K562 (cell line): ENCODE data around the gene S100A7A. TPM values are rescaled to one million over a fixed set of nuclear protein-coding genes. Genes with fewer than 3 reads are reported as not detected.

Experiments
- ATAC-seq: fragments of 200-7000 bp; cut with Tn5 transposase; 3 replicates; pipeline ENCODE4 v1.9.1; 2020; ENCODE audit warnings: moderate library complexity
- BruUV-seq: library from RNA; stranded (reverse); fragments of 400-500 nt; replicated peaks from 2 replicates; lab custom pipeline; 2021; lab: Mats Ljungman, UMichigan
- CTCF ChIA-PET: fragments of 300-600 bp; formaldehyde crosslinking; extraction: SDS; loops from one replicate; lab custom pipeline; 2021; ENCODE audit warnings: low intra/inter-chr PET ratio; lab: Yijun Ruan, JAX
- POLR2A ChIA-PET: fragments of 300-600, 350-650 bp; sonication (Branson Sonifier 250); formaldehyde crosslinking; extraction: SDS; loops from one replicate; lab custom pipeline; 2021; ENCODE audit warnings: antibody characterized with exemption, inconsistent platforms; lab: Yijun Ruan, JAX
- DNase-seq, 4 experiments: peaks; one replicate each; pipeline versions ENCODE4 v3.0.0 to v3.0.0-alpha.2; 2011 to 2018; ENCODE audit warnings: low spot score in 3 of 4, mixed read lengths in 3 of 4; ENCODE audit errors: extremely low read depth in 1 of 4
- FAIRE-seq: peaks from 2 replicates; lab custom pipeline; 2011; peaks lifted over from hg19 to GRCh38; lab: Jason Lieb, UNC
- H2AFZ ChIP-seq: 2 replicates; pipeline ENCODE4 v1.6.0; 2011; ENCODE audit warnings: low read depth, low read length, control low read depth, inconsistent platforms
- H3K27ac ChIP-seq: fragments of 200-600 bp; 3 replicates; pipeline ENCODE4 v1.8.0; 2011; ENCODE audit warnings: low read depth, mild to moderate bottlenecking, control low read depth, inconsistent platforms, low read length, moderate library complexity, mixed read lengths; ENCODE audit errors: extremely low read depth
- H3K27me3 ChIP-seq, 2 experiments: fragments of 300-600 bp in 1 of 2; 2 replicates in 1 of 2; 3 replicates in 1 of 2; pipeline versions ENCODE4 v1.6.0 to v1.8.0; 2011; ENCODE audit warnings: inconsistent platforms in 2 of 2, low read length in 2 of 2, mild to moderate bottlenecking in 1 of 2, mixed read lengths in 1 of 2, moderate library complexity in 1 of 2; ENCODE audit not compliant: control insufficient read depth in 2 of 2, insufficient read depth in 2 of 2
- H3K36me3 ChIP-seq: fragments of 300-600 bp; 3 replicates; pipeline ENCODE4 v1.8.0; 2011; ENCODE audit warnings: mild to moderate bottlenecking, low read length, inconsistent platforms; ENCODE audit not compliant: control insufficient read depth, insufficient read depth
- H3K4me1 ChIP-seq, 2 experiments: fragments of 200-600 bp in 1 of 2; replicated peaks in 1 of 2; 2 replicates in 1 of 2; 3 replicates in 1 of 2; pipeline versions ENCODE4 v1.5.1 to v1.8.0; 2011; ENCODE audit warnings: inconsistent platforms in 2 of 2, low read length in 2 of 2, mild to moderate bottlenecking in 1 of 2, mixed read lengths in 1 of 2, moderate library complexity in 1 of 2; ENCODE audit not compliant: control insufficient read depth in 2 of 2, insufficient read depth in 2 of 2
- H3K4me2 ChIP-seq: 2 replicates; pipeline ENCODE4 v1.6.1; 2011; ENCODE audit warnings: low read length, control low read depth, inconsistent platforms, mixed read lengths; ENCODE audit not compliant: insufficient read depth
- H3K4me3 ChIP-seq: fragments of 200-600 bp; sonication (generic), shearing (Covaris generic); 2 replicates; pipeline ENCODE4 v1.5.1; 2016; ENCODE audit warnings: control low read depth, inconsistent platforms
- H3K79me2 ChIP-seq: fragments of 200-600 bp; 3 replicates; pipeline ENCODE4 v1.8.0; 2011; ENCODE audit warnings: low read length, inconsistent platforms; ENCODE audit not compliant: control insufficient read depth, insufficient read depth
- H3K9ac ChIP-seq, 2 experiments: 2 replicates each; pipeline versions ENCODE4 v1.6.0 to v1.6.1; 2011; ENCODE audit warnings: low read depth in 2 of 2, low read length in 2 of 2, control low read depth in 1 of 2, inconsistent platforms in 1 of 2, mild to moderate bottlenecking in 1 of 2, mixed read lengths in 1 of 2; ENCODE audit not compliant: insufficient read depth in 1 of 2
- H3K9me1 ChIP-seq: one replicate; pipeline ENCODE4 v1.6.0; 2011; ENCODE audit warnings: inconsistent platforms, mild to moderate bottlenecking, low read length, moderate library complexity; ENCODE audit not compliant: control insufficient read depth, insufficient read depth
- H3K9me3 ChIP-seq: replicated peaks from 2 replicates; pipeline ENCODE4 v1.5.1; 2011; ENCODE audit warnings: low read depth, low read length, inconsistent platforms; ENCODE audit not compliant: control insufficient read depth, insufficient read depth
- H4K20me1 ChIP-seq: replicated peaks from 2 replicates; pipeline ENCODE4 v1.6.1; 2011; ENCODE audit warnings: low read length, inconsistent platforms, mixed read lengths; ENCODE audit not compliant: control insufficient read depth, insufficient read depth
- CBX2 ChIP-seq: fragments of 200-600 bp; sonication (generic); IDR thresholded peaks from one replicate; pipeline ENCODE4 v1.6.1; 2012; ENCODE audit warnings: mild to moderate bottlenecking, low read length, inconsistent platforms; ENCODE audit not compliant: insufficient read depth, poor library complexity, severe bottlenecking
- E2F3 ChIP-seq: fragments of 250-450 bp; sonication (Bioruptor Pico); IDR thresholded peaks from 2 replicates; pipeline ENCODE4 v1.4.0; 2020; ENCODE audit warnings: mild to moderate bottlenecking
- GABPB1 ChIP-seq: sonication (generic); formaldehyde crosslinking; IDR thresholded peaks from 2 replicates; pipeline ENCODE4 v1.8.0; 2022; ENCODE audit warnings: mild to moderate bottlenecking, missing genetic modification reagents
- MBD2 ChIP-seq: sonication (generic); IDR thresholded peaks from 2 replicates; pipeline ENCODE4 v1.6.1; 2016; ENCODE audit warnings: low read depth, borderline replicate concordance
- PTRF ChIP-seq: fragments of 450-650 bp; IDR thresholded peaks from 2 replicates; pipeline ENCODE4 v1.6.1; 2016; ENCODE audit warnings: mild to moderate bottlenecking, missing genetic modification characterization, missing compliant biosample characterization
- RBBP5 ChIP-seq: fragments of 200-600 bp; sonication (generic); IDR thresholded peaks from 2 replicates; pipeline ENCODE4 v1.6.1; 2012; ENCODE audit warnings: borderline replicate concordance, mild to moderate bottlenecking, low read length, control low read depth, inconsistent platforms; ENCODE audit not compliant: insufficient read depth, poor library complexity, severe bottlenecking
- SMAD1 ChIP-seq: fragments of 150-350 bp; IDR thresholded peaks from 2 replicates; pipeline ENCODE4 v1.6.1; 2014; ENCODE audit warnings: low read length, low read depth; ENCODE audit not compliant: partially characterized antibody
- SREBF2 ChIP-seq: sonication (generic); formaldehyde crosslinking; IDR thresholded peaks from 2 replicates; pipeline ENCODE4 v1.4.0; 2020; ENCODE audit warnings: mild to moderate bottlenecking, missing genetic modification reagents
- USF2 ChIP-seq: sonication (generic); formaldehyde crosslinking; IDR thresholded peaks from 2 replicates; pipeline ENCODE4 v1.5.0; 2020; ENCODE audit warnings: missing genetic modification reagents
- ZBTB43 ChIP-seq: sonication (generic); formaldehyde crosslinking; IDR thresholded peaks from 2 replicates; pipeline ENCODE4 v1.8.0; 2023; ENCODE audit warnings: mild to moderate bottlenecking, missing genetic modification reagents
- ZFP30 ChIP-seq: fragments of 250-450 bp; sonication (Bioruptor Pico); IDR thresholded peaks from 2 replicates; pipeline ENCODE4 v1.8.0; 2022; ENCODE audit warnings: moderate library complexity, mild to moderate bottlenecking, inconsistent platforms, borderline replicate concordance
- ZNF695 ChIP-seq: fragments of 450-650 bp; formaldehyde crosslinking; IDR thresholded peaks from 2 replicates; pipeline ENCODE4 v1.4.0; 2020; ENCODE audit warnings: mild to moderate bottlenecking, moderate library complexity
- WGBS: fragments of 100-300 bp; shearing (Covaris generic); methylation state at CpG from one replicate; pipeline ENCODE4 v1.1.6; 2016; ENCODE audit warnings: low coverage, mixed read lengths; ENCODE audit not compliant: insufficient coverage; ENCODE audit errors: missing lambda C conversion rate; 5-methylcytosine and 5-hydroxymethylcytosine counted together
- in situ Hi-C: fragments of 300-500 bp; cut with MboI; formaldehyde crosslinking; loops from 4 replicates; pipeline ENCODE4 v1.15.0; 2018; ENCODE audit warnings: inconsistent platforms, mixed read lengths
- intact Hi-C: fragments of 100-400 bp; cut with micrococcal nuclease; formaldehyde crosslinking; loops from 2 replicates; pipeline ENCODE4 v1.14.2; 2022
- polyA plus RNA-seq, 8 experiments: library from polyadenylated mRNA; depleted of rRNA in 4 of 8; stranded (reverse) in 5 of 8; unstranded in 3 of 8; fragments of >200 nt; fragmentation: Nextera tagmentation in 2 of 8; fragmentation: Illumina TruSeq in 1 of 8; extraction: Ambion mirVana in 2 of 8; extraction: Trizol in 1 of 8; gene quantifications; 2 replicates each; pipeline versions ENCODE4 v1.2.1 to v1.2.3, GENCODE V29; 2011 to 2014; ENCODE audit warnings: inconsistent platforms in 1 of 8, missing spikeins in 1 of 8
- total RNA-seq, 7 experiments: library from RNA; depleted of rRNA in 6 of 7; stranded (reverse); fragments of >200 nt in 6 of 7; fragmentation: Illumina TruSeq in 2 of 7; extraction: Trizol in 2 of 7; gene quantifications; 2 replicates each; pipeline versions ENCODE4 v1.2.1 to v1.2.3, GENCODE V29; 2011 to 2021; ENCODE audit warnings: low replicate concordance in 1 of 7

The S100A7A gene
- total and polyA plus RNA-seq, 9 of the 15 experiments (the other 6 are each of a cell fraction or from before 2014, with no cell fraction given) = not detected

DNA sequence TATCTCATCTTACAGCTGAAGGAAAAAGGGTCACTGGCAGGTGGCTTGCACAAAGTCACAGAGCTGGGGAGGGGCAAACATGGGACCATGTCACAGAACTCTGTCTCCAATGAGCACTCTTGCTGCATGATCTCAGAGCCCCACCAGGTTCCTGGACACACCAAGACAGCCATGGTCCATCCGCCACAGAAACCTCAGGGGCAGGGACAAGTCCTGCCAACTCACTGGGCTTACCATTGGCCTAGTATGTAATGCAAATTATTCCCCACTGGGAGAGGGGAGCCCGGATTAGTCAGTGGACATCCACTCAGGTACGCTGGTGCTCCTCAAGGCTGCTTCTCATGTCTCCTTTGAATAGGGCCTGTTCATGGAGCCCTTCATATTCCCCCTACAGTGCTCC is 14.2 kb downstream of the S100A7A start:
- Histone ChIP-seq H3K4me3 (no peak overlapping the region), H3K36me3 (no peaks in the 10 kb centered on the region), H3K4me2 (no peak overlapping the region), H3K27ac (no peak overlapping the region), H2AFZ (no peak overlapping the region), H3K9me3 (no peaks in the 10 kb centered on the region), H3K9ac (no peak overlapping the region), H3K79me2 (no peaks in the 10 kb centered on the region), H3K27me3 (peaks cover 0 to 6% of the 10 kb centered on the region in 2 experiments; a peak in 3 of 5 replicates), H3K4me1 (peaks cover 42 to 48% of the 10 kb centered on the region in 2 experiments), H3K9me1 (peaks cover 10% of the 10 kb centered on the region), H4K20me1 (peaks cover 8% of the 10 kb centered on the region)
- no peak for TF ChIP-seq ZFP30
- TF ChIP-seq SREBF2 (CRISPR knock-in tag) = no peak
- TF ChIP-seq USF2 (CRISPR knock-in tag) = no peak
- TF ChIP-seq RBBP5 = no peak
- no peak for TF ChIP-seq CBX2
- no peak for TF ChIP-seq SMAD1
- TF ChIP-seq GABPB1 (CRISPR knock-in tag) = no peak
- no peak for TF ChIP-seq E2F3 (CRISPR knock-in tag)
- no peak for TF ChIP-seq ZBTB43 (CRISPR knock-in tag)
- no peak for TF ChIP-seq MBD2
- TF ChIP-seq PTRF (tag) = no peak
- TF ChIP-seq ZNF695 = no peak
- BruUV-seq = no TSS peak
- ChIA-PET CTCF (no interaction called here), POLR2A (interaction anchor here (1.1 kb wide), 1 partner anchor 87 kb away, joined by 3 read pairs; no protein-coding TSS in a partner anchor)
- intact Hi-C loops = no loop called here
- DNase-seq (no peak), FAIRE-seq (no peak), ATAC-seq (no peak)
- in situ Hi-C loops = no loop called here
- 63% methylated on average over 3 of the region's 3 CpGs for WGBS
